GM18499 (cell line): ENCODE measurements around the gene AXL.

Source experiments
- ATAC-seq: cut with Tn5 transposase; IDR thresholded peaks from one replicate; pipeline ENCODE4 v1.9.1; 2021; ENCODE audit warnings: moderate number of reproducible peaks; ENCODE audit not compliant: insufficient read depth, unreplicated experiment

Gene AXL

DNA sequence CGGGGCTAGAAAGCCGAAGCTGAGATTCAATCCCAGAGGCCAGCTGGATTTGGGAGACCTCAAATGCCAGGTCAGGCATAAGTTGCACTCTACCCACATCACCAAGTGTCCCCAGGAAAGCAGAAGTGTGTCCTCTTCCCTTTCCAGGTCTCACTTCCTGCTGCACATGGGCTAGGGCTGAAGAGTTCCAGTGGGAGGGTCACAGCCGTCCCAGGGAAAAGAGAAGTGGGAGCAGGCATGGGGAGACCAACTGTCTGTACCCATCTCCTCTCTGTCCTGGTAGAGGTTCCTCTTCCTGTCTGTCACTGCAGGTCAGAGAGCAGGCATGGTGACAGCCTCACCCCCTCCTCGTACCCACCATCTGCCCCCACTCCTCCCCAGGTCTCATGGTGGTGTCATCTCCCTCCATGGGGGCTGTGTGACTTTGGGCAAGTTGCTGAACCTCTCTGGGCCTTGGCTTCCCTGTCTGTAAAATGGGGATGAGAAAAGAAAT lies 14.8 kb downstream of the AXL start:
- no peak for ATAC-seq

- no peak for ATAC-seq
Observed at GRCh38 chr19:41234512-41235168, 15.6 kb downstream of the AXL start.

DNA sequence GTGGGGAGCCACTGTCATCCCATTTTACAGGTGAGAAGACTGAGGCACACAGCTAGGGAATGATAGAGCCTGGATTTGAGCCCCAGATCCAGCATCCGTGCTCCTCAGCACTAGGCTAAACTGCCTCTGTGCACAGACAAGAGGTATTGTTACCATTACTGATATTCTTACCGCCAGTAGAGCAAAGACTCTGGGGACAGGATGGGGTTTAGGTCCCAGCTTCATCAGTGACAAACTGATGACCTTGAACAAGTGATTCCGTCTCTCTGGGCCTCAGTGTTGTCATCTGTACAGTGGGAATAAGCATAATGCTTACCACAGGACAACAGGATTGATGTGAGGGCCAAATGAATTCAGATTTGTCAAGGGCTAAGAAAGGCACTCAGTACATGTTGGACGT lies 16.5 kb downstream of the AXL start:
- no peak for ATAC-seq

DNA sequence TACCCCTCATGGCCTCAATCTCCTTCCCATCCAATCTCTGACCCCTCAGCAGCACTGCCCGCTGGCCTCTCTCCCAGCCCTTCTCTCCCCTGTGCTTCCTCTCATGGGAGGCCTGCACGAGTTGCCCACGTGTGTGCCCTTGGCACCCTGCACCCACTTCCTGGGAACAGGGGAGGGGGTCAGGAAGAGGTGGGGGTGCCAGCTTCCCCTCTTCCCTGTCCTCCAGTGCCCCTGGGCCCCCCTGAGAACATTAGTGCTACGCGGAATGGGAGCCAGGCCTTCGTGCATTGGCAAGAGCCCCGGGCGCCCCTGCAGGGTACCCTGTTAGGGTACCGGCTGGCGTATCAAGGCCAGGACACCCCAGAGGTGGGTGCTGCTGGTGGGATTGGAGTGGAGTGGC lies 19.2 kb downstream of the AXL start:
- ATAC-seq, result no peak

DNA sequence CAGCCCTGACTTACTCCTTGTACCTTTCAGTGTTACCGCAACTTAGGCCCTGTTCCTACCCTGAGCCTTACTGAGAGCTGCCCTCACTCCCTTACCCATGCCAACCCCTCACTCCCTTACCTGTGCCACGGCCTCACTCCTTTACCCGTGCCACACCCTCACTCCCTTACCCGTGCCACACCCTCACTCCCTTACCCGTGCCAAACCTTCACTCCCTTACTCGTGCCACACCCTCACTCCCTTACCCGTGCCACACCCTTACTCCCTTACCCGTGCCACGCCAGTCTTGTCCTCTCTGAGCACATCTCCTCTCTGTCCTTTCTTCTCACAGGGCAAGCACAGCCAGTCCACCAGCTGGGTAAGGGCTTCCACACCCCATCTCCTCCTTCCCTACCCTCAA lies 20.3 kb downstream of the AXL start:
- no peak for ATAC-seq

DNA sequence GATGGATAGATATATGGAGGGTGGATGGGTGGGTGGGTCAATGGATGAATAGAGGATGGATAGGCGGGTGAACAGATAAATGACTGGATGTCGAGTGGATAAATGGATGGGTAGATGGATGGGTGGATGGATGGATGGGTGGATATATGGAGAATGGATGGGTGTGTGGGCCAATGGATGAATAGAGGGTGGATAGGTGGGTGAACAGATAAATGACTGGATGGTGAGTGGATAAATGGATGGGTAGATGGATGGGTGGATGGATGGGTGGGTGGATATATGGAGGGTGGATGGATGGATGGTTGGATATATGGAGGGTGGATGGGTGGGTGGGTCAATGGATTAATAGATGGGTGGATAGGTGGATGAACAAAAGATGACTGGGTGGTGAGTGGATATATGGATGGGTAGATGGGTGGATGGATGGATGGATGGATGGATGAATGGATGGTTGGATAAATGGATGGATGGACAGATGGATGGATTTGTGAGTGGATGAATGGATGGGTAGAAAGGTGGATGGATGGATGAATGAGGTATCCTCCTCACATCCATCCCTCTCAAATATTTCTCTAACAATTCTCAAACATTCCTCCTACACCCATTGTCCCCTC lies 21.0 kb downstream of the AXL start:
- ATAC-seq, result no peak

GRCh38 chr19:41241859-41242258 lies 22.8 kb downstream of the AXL start:
- ATAC-seq, result no peak

GRCh38 chr19:41244117-41244516 lies 25.1 kb downstream of the AXL start:
- no peak for ATAC-seq

GRCh38 chr19:41245843-41246242 lies 26.8 kb downstream of the AXL start:
- ATAC-seq, result no peak

DNA sequence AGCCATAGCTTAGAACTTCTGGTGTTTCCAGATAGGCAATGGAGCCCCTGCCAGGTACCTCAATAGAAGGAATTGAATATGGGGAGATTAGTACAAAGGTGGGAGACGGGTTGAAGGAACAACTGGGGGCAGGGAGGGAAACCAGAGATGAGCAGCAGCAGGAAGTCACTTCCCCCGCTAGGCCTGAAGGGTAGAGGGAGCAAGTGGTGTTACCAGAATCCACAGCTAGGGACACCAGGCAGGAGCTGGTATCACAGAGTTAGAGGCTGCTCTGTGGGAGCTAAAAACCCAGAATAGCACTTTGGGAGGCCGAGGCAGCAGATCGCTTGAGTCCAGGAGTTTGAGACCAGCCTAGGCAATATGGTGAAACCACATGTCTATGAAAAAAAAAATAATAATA lies 29.9 kb downstream of the AXL start:
- ATAC-seq, result no peak

GRCh38 chr19:41249707-41250423 lies 30.8 kb downstream of the AXL start:
- no peak for ATAC-seq

DNA sequence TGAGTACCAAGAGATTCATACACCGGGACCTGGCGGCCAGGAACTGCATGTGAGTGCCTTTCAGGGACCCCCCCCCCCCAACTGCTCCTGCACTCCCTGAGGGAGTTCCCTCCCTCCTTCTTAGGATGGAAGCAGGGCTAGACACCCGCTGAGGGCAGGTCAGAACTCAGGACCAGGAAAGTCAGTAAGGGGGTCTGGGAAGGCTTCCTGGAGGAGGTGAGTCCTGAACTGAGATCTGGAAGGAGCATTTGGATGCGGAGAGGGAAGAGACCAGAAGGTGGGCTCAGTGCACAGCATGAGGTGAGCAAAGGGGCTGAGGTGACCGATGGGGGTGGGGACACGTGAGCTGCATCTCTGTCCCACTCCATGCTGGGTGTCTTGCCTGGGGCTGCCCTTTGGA lies 34.6 kb downstream of the AXL start:
- no peak for ATAC-seq

GRCh38 chr19:41255171-41255570 lies 36.1 kb downstream of the AXL start:
- ATAC-seq, result no peak

DNA sequence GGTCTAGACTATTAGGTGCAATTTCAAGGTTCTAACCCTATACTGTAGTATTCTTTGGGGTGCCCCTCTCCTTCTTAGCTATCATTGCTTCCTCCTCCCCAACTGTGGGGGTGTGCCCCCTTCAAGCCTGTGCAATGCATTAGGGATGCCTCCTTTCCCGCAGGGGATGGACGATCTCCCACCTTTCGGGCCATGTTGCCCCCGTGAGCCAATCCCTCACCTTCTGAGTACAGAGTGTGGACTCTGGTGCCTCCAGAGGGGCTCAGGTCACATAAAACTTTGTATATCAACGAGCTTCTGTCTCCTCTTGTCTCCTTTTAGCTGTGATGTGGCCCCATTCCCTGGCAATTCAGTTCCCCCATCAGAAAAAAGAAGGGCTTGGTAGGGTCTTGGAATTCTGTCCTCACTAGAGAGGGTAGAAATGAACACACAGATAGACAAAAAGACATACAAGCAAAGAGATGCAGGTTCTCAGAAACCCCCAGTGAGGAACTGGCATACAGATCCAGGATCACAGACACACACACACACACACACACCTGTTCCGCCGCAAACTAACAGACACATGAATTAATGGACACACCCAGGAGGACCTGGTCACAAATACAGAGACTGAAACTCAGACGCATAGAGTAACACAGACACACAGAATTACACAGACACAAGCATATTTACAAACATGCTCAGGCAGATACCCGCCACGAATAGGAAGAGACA lies 42.6 kb downstream of the AXL start:
- ATAC-seq, result no peak

GRCh38 chr19:41263042-41263849 lies 44.2 kb downstream of the AXL start:
- ATAC-seq, result peak; percentile 51

GRCh38 chr19:41263850-41264580 lies 45.0 kb downstream of the AXL start, which contains the start of gene HNRNPUL1:
Gene HNRNPUL1 (plus strand): TSS chr19:41264372. CDS start chr19:41264504, 132 bp downstream.
- ATAC-seq, result peak; percentile 66

DNA sequence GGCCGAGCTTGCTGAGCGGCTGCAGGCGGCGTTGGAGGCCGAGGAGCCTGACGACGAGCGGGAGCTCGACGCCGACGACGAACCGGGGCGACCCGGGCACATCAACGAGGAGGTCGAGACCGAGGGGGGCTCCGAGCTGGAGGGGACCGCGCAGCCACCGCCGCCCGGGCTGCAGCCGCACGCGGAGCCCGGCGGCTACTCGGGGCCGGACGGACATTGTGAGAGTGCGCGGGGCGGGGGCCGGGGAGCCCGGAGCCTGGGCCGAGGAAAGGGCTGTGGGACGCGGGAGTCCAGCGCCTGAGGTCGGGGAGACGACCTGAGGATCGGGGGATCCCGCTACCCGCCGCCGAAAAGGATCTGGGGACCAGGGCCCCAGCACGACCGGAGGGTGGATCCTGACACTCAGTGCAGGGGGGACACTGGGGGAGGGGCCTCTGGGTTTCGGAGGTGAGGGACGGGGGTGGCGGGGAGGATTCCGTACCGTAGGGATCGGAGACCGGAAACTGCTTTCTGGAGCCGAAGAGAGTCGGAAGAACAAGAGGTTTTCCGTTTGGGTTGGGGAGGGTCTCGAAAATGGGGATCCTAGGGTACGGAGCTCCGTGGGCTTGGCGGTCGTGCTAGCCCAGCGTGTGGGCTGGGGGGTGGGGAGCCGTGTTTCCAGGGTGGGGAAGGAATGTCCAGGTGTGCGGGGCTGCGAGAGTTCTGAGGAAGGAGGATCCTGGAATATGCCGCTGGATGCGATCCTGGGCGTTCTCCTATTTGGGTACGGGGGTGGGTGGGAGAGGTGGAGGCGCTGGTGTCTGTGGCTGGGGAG lies 45.8 kb downstream of the AXL start:
- ATAC-seq, result no peak

DNA sequence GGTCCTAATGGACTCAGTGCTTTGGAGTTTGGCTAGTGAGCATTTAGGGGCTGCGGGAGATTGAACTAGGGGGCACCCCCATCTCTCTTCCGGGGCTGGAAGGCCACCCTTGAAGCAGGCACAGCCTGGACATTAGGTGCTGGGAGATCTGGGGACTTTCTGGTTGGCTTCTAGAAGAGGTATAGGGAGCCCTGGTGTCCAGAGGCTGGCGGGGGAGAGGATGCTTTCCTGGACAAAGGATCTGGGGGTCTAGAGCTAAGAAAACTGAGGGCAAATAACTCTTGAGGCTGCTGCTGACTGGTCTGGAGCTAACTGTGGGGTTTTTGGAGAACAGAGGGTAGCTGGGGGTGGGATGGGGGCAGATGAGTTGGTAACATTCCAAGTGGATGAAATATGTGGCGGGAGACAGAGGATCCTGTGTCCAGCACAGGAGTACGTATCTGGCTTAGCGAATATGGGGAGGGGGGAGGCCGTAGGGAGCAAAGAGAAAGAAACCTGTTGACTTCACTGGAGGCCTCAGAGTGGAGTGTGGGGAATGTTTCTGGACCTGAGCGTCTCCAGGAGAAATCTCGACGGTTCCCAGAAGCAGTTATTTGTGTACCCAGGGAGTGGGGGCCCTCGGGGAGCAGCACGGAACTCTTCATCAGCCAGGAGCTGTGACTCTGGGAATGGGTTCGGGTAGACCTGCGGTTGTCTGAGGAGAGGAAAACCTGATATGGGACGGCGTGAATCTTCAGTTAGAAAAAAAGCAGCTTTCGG lies 46.6 kb downstream of the AXL start:
- no peak for ATAC-seq
